Lower lobe of right lung (tissue), 2 donors: ENCODE results near the gene GSN. TPM values are rescaled to one million over a fixed set of nuclear protein-coding genes. Genes with fewer than 3 reads are reported as not detected.

Experiments used
- ATAC-seq, 2 donors: fragments of 200-7000 bp; cut with Tn5 transposase; one replicate each; pipeline ENCODE4 v1.9.1; 2020 to 2022; ENCODE audit warnings: mild to moderate bottlenecking in 2 of 2, moderate library complexity in 2 of 2
- DNase-seq: peaks from one replicate; pipeline ENCODE4 v3.0.0-alpha.2; 2020
- H3K27ac ChIP-seq: fragments of 200-600 bp; one replicate; pipeline ENCODE4 v1.8.0; 2022
- H3K27me3 ChIP-seq: fragments of 200-600 bp; one replicate; pipeline ENCODE4 v1.8.0; 2022; ENCODE audit warnings: low read depth
- H3K36me3 ChIP-seq: fragments of 200-600 bp; one replicate; pipeline ENCODE4 v1.8.0; 2022; ENCODE audit warnings: mild to moderate bottlenecking
- H3K4me1 ChIP-seq: fragments of 200-600 bp; one replicate; pipeline ENCODE4 v1.8.0; 2022
- H3K4me3 ChIP-seq: fragments of 200-600 bp; one replicate; pipeline ENCODE4 v1.8.0; 2022; ENCODE audit warnings: mild to moderate bottlenecking
- H3K9me3 ChIP-seq: fragments of 200-600 bp; one replicate; pipeline ENCODE4 v1.8.0; 2022
- intact Hi-C: fragments of 100-400 bp; cut with DNase I; formaldehyde crosslinking; loops from one replicate; pipeline ENCODE4 v1.11.0; 2022
- total RNA-seq: library from RNA; stranded (reverse); fragmentation: NEBNext Ultra II Directional; extraction: Animal tissue kit (Norgen Biotek cat#: 25700); gene quantifications from one replicate; pipeline ENCODE4 v1.2.1, GENCODE V29; 2021
- TF ChIP-seq, protein P1 (sequence below): fragments of 200-600 bp; IDR thresholded peaks from one replicate; pipeline ENCODE4 v1.8.0; 2022; ENCODE audit warnings: antibody characterized with exemption, mild to moderate bottlenecking
- donor health status: DM: no; HTN: yes; CAD: no; lungs with severe emphysema.

Gene GSN
- total RNA-seq, 1 donor from 2014 or later, result 388 TPM

DNA sequence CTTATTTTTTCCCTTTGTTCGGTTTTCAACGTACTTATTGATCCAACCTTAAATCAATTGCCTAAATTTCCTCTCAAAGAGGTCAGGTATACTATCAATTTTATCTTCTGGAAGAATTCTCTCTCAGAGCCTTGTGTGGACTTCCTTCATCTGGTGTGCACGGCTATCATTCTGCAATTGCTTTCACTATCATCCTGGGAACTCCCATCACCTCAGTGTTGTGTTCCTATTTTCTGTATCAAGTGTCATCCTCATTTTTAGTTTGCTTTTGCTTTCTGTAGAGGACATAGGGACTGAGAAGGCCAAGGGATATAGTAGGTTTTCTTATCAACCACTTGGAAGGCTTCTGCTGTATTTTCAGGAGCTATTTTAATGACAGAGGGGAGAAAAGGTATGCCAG lies 90.8 kb downstream of the GSN start:
- ATAC-seq (no peak), DNase-seq (no peak)
- Histone ChIP-seq H3K36me3 (peaks cover 27% of the 10 kb centered on the region), H3K9me3 (no peaks in the 10 kb centered on the region), H3K27me3 (no peaks in the 10 kb centered on the region), H3K27ac (peak overlapping the region; percentile 27), H3K4me3 (no peak overlapping the region), H3K4me1 (peaks cover 100% of the 10 kb centered on the region)
- TF ChIP-seq, protein P1, sequence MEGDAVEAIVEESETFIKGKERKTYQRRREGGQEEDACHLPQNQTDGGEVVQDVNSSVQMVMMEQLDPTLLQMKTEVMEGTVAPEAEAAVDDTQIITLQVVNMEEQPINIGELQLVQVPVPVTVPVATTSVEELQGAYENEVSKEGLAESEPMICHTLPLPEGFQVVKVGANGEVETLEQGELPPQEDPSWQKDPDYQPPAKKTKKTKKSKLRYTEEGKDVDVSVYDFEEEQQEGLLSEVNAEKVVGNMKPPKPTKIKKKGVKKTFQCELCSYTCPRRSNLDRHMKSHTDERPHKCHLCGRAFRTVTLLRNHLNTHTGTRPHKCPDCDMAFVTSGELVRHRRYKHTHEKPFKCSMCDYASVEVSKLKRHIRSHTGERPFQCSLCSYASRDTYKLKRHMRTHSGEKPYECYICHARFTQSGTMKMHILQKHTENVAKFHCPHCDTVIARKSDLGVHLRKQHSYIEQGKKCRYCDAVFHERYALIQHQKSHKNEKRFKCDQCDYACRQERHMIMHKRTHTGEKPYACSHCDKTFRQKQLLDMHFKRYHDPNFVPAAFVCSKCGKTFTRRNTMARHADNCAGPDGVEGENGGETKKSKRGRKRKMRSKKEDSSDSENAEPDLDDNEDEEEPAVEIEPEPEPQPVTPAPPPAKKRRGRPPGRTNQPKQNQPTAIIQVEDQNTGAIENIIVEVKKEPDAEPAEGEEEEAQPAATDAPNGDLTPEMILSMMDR, result no peak
- intact Hi-C loops, result no loop called here

DNA sequence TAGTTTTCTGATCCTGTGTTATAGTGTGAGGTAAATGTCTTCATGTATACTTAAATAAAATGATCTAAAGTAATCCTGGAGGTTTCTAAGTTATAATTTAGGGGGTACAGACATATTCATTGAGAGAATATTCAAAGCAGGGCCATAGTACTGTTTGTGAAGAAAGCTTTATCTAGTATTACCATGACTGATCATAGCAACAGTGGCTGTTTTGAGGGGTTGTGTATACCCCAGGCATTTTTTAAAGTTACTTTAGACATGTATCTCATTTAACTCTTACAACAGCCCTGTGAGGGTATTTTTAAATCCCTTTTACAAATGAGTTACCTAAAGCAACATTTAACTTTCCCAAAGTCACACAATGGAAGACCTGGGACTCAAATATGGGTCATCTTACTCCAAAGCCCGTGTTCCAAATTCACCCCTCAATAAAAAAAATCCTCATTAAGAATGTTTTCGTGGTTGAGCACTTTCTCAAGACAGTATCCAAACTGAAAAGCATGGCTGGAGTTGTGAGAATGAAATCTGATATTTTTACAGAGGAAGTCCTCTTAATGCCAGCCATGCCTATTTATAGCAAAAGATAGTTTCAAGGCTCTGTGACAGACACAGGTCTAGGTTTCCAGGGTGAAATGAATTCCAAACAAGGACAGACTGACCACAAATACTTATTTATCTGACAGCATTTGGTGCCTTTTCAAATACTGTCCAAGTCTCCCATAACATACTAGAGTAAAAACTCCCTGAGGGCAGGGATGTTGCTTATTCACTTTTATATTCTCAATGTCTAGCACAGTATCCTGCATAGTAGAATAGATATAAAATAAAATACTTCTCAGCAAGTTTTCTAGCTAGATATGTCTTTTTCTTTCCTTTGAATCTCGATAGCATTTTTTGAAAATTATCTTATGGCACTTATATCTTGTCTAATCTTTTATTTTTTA lies 91.7 kb downstream of the GSN start:
- Histone ChIP-seq H3K9me3 (no peaks in the 10 kb centered on the region), H3K4me1 (peaks cover 100% of the 10 kb centered on the region), H3K36me3 (peaks cover 19% of the 10 kb centered on the region), H3K4me3 (no peak overlapping the region), H3K27ac (peak overlapping the region; percentile 27), H3K27me3 (no peaks in the 10 kb centered on the region)
- ATAC-seq, result no peak
- DNase-seq, result no peak
- TF ChIP-seq, protein P1, result no peak
- intact Hi-C loops, result no loop called here

DNA sequence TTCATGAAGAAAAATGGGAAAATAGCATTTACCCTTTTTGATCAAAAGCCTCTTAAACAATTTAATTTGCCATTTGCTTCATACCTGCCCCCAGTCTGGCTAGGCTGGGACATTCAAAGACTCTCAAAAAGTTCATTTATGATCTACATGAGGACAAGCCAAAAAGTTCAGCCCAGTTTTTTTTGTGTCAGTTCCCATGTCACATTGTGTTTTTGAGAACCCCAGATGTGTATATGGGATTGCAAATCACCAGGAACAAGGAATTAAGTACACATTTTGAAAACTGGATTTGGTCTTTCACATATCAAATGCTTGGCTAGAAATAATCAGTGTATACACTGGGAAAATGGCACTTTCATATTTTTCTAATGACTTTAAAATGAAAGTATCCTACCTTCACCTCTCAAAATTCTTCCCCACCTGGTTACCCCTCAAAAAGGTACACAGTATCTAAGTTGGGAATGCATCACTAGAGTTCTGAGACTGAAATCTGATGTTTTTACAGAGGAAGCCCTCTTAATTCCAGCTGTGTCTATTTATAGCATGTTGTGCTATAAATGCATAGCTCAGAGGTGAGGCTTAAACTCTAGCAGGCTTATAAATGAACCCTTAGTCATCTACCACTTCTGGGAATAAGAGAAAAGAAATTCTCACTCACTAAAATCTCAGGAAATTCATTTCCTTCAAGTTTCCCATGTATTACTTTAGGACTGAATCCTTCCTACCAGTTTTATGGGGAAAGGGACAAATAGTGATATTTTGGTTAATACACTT lies 92.8 kb downstream of the GSN start:
- H3K4me3 ChIP-seq, result no peak overlapping the region
- H3K36me3 ChIP-seq, result peaks cover 11% of the 10 kb centered on the region
- intact Hi-C loops, result no loop called here
- TF ChIP-seq, protein P1, result no peak
- no peaks in the 10 kb centered on the region for H3K9me3 ChIP-seq
- H3K27me3 ChIP-seq, result no peaks in the 10 kb centered on the region
- peak overlapping the region; percentile 70 for H3K27ac ChIP-seq
- no peak for DNase-seq
- peaks cover 100% of the 10 kb centered on the region for H3K4me1 ChIP-seq
- peak in 1 of 2 donors; percentile 38 for ATAC-seq

DNA sequence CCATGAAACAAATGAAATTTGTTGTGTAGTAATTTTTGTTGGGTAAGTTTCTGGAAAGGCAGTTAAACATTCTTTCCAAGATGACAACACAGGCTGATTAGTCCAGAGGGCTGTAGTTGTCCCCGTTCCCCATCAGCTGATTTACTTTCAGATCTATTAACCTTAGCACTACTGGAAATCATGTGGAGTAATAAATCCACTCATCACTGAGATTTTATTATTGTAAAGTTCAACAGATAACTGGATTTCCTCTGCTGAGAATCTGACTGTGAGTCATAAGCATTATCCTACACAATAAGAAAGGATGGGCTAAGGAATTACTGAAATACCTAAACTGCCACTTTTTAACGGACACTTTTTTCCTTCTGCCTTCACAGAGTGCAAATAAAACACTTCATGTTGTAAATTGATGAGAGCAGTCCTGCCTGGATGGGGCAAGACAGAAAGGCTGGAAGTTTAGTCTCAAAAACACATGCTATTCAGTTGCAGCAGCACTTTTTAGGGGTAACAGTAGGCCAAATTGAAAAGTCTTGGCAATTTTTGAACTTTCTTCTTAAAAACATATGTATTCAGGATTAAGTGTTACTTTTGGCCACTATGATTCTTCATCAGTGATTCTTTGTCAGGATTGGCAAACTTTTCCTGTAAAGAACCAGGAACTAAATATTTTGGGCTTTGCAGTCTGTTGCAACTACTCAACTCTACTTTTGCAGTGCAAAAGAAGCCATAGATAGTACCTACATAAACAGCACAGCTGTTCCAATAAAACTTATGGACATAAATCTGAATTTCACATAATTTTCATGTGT lies 95.1 kb downstream of the GSN start:
- Histone ChIP-seq H3K36me3 (peaks cover 4% of the 10 kb centered on the region), H3K9me3 (no peaks in the 10 kb centered on the region), H3K27ac (peak overlapping the region; percentile 70), H3K27me3 (no peaks in the 10 kb centered on the region), H3K4me1 (peaks cover 100% of the 10 kb centered on the region), H3K4me3 (peak overlapping the region; percentile 27)
- no peak for DNase-seq
- peak; percentile 63 to 71 for ATAC-seq
- TF ChIP-seq, protein P1, result no peak
- intact Hi-C loops, result no loop called here

DNA sequence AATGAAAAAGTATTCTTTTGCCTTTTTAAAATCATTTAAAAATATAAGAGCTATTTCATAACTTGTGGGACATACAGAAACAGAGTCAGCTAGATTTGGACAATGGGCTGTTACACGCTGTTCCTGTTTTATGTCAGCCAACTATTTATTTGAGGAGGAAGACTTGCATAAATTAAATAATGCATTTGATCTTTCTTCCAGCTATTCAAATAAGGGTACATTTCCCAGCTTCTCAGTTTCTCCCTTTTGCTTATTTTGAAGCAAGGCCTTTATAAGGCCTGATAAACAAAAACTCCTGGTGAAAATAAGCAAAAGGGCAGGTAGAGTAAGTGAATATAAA lies 95.6 kb downstream of the GSN start:
- peaks cover 100% of the 10 kb centered on the region for H3K4me1 ChIP-seq
- H3K27ac ChIP-seq, result peak overlapping the region; percentile 70
- H3K4me3 ChIP-seq, result peak overlapping the region; percentile 27
- ATAC-seq (no peak), DNase-seq (no peak)
- intact Hi-C loops, result no loop called here
- no peaks in the 10 kb centered on the region for H3K27me3 ChIP-seq
- TF ChIP-seq, protein P1, result no peak
- peaks cover 4% of the 10 kb centered on the region for H3K36me3 ChIP-seq
- H3K9me3 ChIP-seq, result no peaks in the 10 kb centered on the region
